ENCODE results near the gene UBE3B. TPM values are rescaled to one million over a fixed set of nuclear protein-coding genes. Genes with fewer than 3 reads are reported as not detected.
A peak's percentile ranks its signal among the peaks of the same experiment; 100 is the strongest.
"Not testable (repeated sequence)": the region's sequence is repeated elsewhere in the genome, so short reads cannot be mapped to it uniquely, and the experiment has no call there.

UBE3B gene
- total RNA-seq, 5 donors from 2014 or later (not counting 1 experiment from before 2014, with no cell fraction given) = 34.4 to 49.9 (median 43.5) TPM

DNA sequence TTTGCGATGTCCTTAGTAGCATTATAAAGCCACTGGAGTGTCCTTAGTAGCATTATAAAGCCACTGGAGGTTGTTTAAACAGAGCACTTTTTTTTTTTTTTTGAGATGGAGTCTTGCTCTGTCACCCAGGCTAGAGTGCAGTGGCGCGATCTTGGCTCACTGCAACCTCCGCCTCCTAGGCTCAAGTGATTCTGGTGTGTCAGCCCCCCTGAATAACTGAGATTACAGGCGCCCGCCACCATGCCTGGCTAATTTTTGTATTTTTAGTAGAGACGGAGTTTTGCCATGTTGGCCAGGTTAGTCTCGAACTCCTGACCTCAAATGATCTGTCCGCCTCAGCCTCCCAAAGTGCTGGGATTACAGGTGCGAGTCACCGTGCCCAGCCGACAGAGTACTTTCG, 37.5 kb upstream of the UBE3B start:
- H3K27ac Mint-ChIP-seq; H3K27ac ChIP-seq (ENCODE audit: low read length); H3K9me3 ChIP-seq; H3K9me3 Mint-ChIP-seq; H3K27me3 ChIP-seq (replicated peaks in 1 of 2; ENCODE audit: control insufficient read depth in 2 of 2, extremely low read depth in 1 of 2, insufficient read depth in 2 of 2, low read length in 1 of 2); ATAC-seq (replicated peaks in 1 of 4); H3K4me1 Mint-ChIP-seq; H3K4me1 ChIP-seq (ENCODE audit: control insufficient read depth in 1 of 2, extremely low read depth in 1 of 2, insufficient read depth in 2 of 2, low read length in 2 of 2); POLR2A ChIA-PET; DNase-seq; H3K36me3 ChIP-seq (ENCODE audit: control insufficient read depth in 2 of 2, extremely low read depth in 1 of 2, insufficient read depth in 1 of 2, low read length in 1 of 2); H3K27me3 Mint-ChIP-seq; H3K4me3 Mint-ChIP-seq; H3K4me3 ChIP-seq (ENCODE audit: control insufficient read depth in 1 of 2, extremely low read depth in 1 of 2, low read length in 1 of 2): not testable (repeated sequence)
- CTCF ChIA-PET = interaction anchor here in 1 of 2 donors (1.3 kb wide), 1 partner anchor 12 kb away, joined by 3 read pairs; no protein-coding TSS in a partner anchor
- 99% methylated on average over 11 of the region's 13 CpGs for WGBS (ENCODE audit: insufficient coverage)
- H3K36me3 Mint-ChIP-seq = peaks cover 15% of the 10 kb centered on the region

DNA sequence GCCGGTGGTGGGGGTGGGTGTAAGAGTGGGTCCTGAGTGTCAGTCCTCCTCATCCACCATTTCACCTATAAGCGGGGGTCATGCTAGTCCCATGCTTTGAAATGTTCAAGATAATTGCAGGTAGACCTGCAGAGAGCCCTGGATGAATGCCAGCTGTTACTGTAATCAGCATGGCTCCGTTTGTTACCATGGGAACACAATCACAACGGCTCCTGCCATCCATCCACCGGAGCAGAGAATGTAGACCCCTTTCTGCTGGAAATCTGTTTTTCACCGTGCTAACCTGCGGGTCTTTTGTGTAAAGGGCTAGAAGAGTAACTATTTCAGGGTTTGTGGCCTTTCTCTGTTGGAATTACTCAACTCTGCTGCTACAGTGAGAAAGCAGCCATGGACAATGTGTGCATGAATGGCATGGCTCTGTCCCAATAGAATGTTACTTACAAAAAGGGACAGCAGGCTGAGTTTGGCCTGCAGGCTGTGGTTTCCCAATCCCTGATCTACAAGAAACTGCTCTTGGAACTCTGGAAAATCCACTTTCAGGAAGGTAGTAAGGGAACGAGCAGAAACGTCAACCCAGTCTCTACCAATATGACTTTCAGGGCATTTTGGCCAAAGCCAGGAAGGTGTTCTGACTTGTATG, 36.5 kb upstream of the UBE3B start:
- ChIA-PET POLR2A (no interaction called here), CTCF (interaction anchor here in 1 of 2 donors (0.6 kb wide), 1 partner anchor 9 kb away, joined by 3 read pairs; no protein-coding TSS in a partner anchor)
- Mint-ChIP-seq H3K36me3 (peaks cover 23% of the 10 kb centered on the region), H3K9me3 (no peaks in the 10 kb centered on the region), H3K27ac (no peak overlapping the region), H3K4me1 (no peaks in the 10 kb centered on the region), H3K27me3 (no peaks in the 10 kb centered on the region), H3K4me3 (no peak overlapping the region)
- no peak overlapping the region for H3K27ac ChIP-seq (ENCODE audit: low read length)
- ATAC-seq (replicated peaks in 1 of 4) (no peak), DNase-seq (no peak)
- H3K4me3 ChIP-seq (ENCODE audit: control insufficient read depth in 1 of 2, extremely low read depth in 1 of 2, low read length in 1 of 2) = no peak overlapping the region
- H3K9me3 ChIP-seq = no peaks in the 10 kb centered on the region
- peaks cover 0 to 4% of the 10 kb centered on the region in 2 donors for H3K36me3 ChIP-seq (ENCODE audit: control insufficient read depth in 2 of 2, extremely low read depth in 1 of 2, insufficient read depth in 1 of 2, low read length in 1 of 2)
- H3K4me1 ChIP-seq (ENCODE audit: control insufficient read depth in 1 of 2, extremely low read depth in 1 of 2, insufficient read depth in 2 of 2, low read length in 2 of 2) = no peaks in the 10 kb centered on the region
- no peaks in the 10 kb centered on the region for H3K27me3 ChIP-seq (replicated peaks in 1 of 2; ENCODE audit: control insufficient read depth in 2 of 2, extremely low read depth in 1 of 2, insufficient read depth in 2 of 2, low read length in 1 of 2)
- WGBS (ENCODE audit: insufficient coverage) = 88% methylated on average over 4 of the region's 9 CpGs

DNA sequence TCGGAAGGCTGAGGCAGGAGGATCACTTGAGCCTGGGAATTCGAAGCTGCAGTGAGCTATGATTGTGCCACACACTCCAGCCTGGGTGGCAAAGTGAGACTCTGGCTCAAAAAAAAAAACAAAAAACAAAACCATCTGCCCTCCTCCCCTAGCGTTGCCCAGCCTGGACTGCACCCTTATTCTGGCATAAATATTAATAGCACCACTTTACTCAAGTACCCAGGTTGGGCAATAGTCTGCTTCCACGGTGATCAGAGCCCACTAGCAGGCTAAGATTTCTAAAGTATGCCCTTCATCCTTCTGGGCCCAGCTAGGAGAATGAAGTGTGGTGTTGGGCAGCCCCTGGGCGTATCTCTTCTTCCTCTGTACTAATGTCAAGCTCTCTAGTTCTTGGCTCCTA, 33.6 kb upstream of the UBE3B start:
- Histone ChIP-seq H3K9me3 (no peaks in the 10 kb centered on the region), H3K4me1 (ENCODE audit: control insufficient read depth in 1 of 2, extremely low read depth in 1 of 2, insufficient read depth in 2 of 2, low read length in 2 of 2) (no peaks in the 10 kb centered on the region), H3K36me3 (ENCODE audit: control insufficient read depth in 2 of 2, extremely low read depth in 1 of 2, insufficient read depth in 1 of 2, low read length in 1 of 2) (peaks cover 6 to 24% of the 10 kb centered on the region in 2 donors), H3K4me3 (ENCODE audit: control insufficient read depth in 1 of 2, extremely low read depth in 1 of 2, low read length in 1 of 2) (no peak overlapping the region), H3K27me3 (replicated peaks in 1 of 2; ENCODE audit: control insufficient read depth in 2 of 2, extremely low read depth in 1 of 2, insufficient read depth in 2 of 2, low read length in 1 of 2) (no peaks in the 10 kb centered on the region), H3K27ac (ENCODE audit: low read length) (no peak overlapping the region)
- 87% methylated on average over 4 of the region's 5 CpGs for WGBS (ENCODE audit: insufficient coverage)
- H3K36me3 Mint-ChIP-seq = peaks cover 29% of the 10 kb centered on the region
- no peak for DNase-seq
- H3K27me3 Mint-ChIP-seq = no peaks in the 10 kb centered on the region
- no peaks in the 10 kb centered on the region for H3K4me1 Mint-ChIP-seq
- no peaks in the 10 kb centered on the region for H3K9me3 Mint-ChIP-seq
- H3K27ac Mint-ChIP-seq = no peak overlapping the region
- ChIA-PET POLR2A (interaction anchor here in 1 of 2 donors (0.7 kb wide), 1 partner anchor 26 kb away, joined by 4 read pairs; no protein-coding TSS in a partner anchor), CTCF (no interaction called here)
- H3K4me3 Mint-ChIP-seq = no peak overlapping the region
- no peak for ATAC-seq (replicated peaks in 1 of 4)

DNA sequence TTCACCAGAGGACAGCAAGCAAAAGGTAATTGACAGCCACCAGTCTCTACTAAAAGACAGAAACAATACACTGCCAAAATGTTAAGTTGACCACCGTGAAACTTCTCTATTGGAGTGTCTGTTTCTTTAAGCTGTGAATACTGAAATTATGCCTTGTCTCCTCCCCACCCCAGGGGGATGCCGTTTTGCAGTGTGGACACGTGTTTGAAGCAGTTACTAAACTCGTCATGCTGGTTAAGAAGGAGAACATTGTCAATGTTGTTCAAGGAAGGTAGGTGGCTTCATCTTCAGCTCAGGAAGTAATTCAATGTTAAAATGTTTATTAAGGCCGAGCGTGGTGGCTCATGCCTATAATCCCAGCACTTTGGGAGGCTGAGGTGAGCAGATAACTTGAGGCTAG, 33.2 kb upstream of the UBE3B start:
- Mint-ChIP-seq H3K27me3 (no peaks in the 10 kb centered on the region), H3K4me1 (no peaks in the 10 kb centered on the region), H3K9me3 (no peaks in the 10 kb centered on the region), H3K36me3 (peaks cover 32% of the 10 kb centered on the region), H3K4me3 (no peak overlapping the region), H3K27ac (no peak overlapping the region)
- 98% methylated on average over 4 of the region's 6 CpGs for WGBS (ENCODE audit: insufficient coverage)
- no peak for DNase-seq
- Histone ChIP-seq H3K36me3 (ENCODE audit: control insufficient read depth in 2 of 2, extremely low read depth in 1 of 2, insufficient read depth in 1 of 2, low read length in 1 of 2) (peaks cover 6 to 25% of the 10 kb centered on the region in 2 donors), H3K4me3 (ENCODE audit: control insufficient read depth in 1 of 2, extremely low read depth in 1 of 2, low read length in 1 of 2) (no peak overlapping the region), H3K27ac (ENCODE audit: low read length) (no peak overlapping the region), H3K4me1 (ENCODE audit: control insufficient read depth in 1 of 2, extremely low read depth in 1 of 2, insufficient read depth in 2 of 2, low read length in 2 of 2) (no peaks in the 10 kb centered on the region), H3K9me3 (no peaks in the 10 kb centered on the region), H3K27me3 (replicated peaks in 1 of 2; ENCODE audit: control insufficient read depth in 2 of 2, extremely low read depth in 1 of 2, insufficient read depth in 2 of 2, low read length in 1 of 2) (no peaks in the 10 kb centered on the region)
- ChIA-PET POLR2A (no interaction called here), CTCF (no interaction called here)
- ATAC-seq (replicated peaks in 1 of 4) = no peak

DNA sequence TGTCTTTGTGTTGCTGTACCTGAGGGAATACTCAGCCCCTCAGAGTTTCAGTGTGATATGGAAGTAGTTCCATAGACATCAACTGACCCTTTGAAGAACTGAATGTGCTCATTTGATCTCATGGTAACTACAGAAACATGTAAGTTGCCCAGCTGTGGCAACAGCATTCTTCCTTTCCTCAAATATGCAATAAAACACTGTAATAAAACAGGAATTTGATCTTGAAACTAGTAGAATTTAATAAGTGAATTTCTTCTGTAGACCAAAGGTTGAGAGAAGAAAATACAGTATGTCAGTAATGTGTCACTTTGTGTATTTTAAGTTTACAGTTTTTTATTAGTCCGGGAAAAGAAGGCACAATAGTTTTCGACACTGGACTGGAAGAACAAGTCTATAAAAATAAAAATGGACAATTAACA, 32.2 kb upstream of the UBE3B start:
- Histone ChIP-seq H3K27ac (ENCODE audit: low read length) (no peak overlapping the region), H3K4me3 (ENCODE audit: control insufficient read depth in 1 of 2, extremely low read depth in 1 of 2, low read length in 1 of 2) (no peak overlapping the region), H3K36me3 (ENCODE audit: control insufficient read depth in 2 of 2, extremely low read depth in 1 of 2, insufficient read depth in 1 of 2, low read length in 1 of 2) (peaks cover 6 to 26% of the 10 kb centered on the region in 2 donors), H3K4me1 (ENCODE audit: control insufficient read depth in 1 of 2, extremely low read depth in 1 of 2, insufficient read depth in 2 of 2, low read length in 2 of 2) (no peaks in the 10 kb centered on the region), H3K9me3 (no peaks in the 10 kb centered on the region), H3K27me3 (replicated peaks in 1 of 2; ENCODE audit: control insufficient read depth in 2 of 2, extremely low read depth in 1 of 2, insufficient read depth in 2 of 2, low read length in 1 of 2) (no peaks in the 10 kb centered on the region)
- ChIA-PET POLR2A (no interaction called here), CTCF (no interaction called here)
- Mint-ChIP-seq H3K27ac (no peak overlapping the region), H3K36me3 (peaks cover 38% of the 10 kb centered on the region), H3K9me3 (no peaks in the 10 kb centered on the region), H3K4me1 (no peaks in the 10 kb centered on the region), H3K4me3 (no peak overlapping the region), H3K27me3 (no peaks in the 10 kb centered on the region)
- DNase-seq = no peak
- WGBS (ENCODE audit: insufficient coverage) = 100% methylated on average over 1 of the region's 2 CpGs
- ATAC-seq (replicated peaks in 1 of 4) = no peak

DNA sequence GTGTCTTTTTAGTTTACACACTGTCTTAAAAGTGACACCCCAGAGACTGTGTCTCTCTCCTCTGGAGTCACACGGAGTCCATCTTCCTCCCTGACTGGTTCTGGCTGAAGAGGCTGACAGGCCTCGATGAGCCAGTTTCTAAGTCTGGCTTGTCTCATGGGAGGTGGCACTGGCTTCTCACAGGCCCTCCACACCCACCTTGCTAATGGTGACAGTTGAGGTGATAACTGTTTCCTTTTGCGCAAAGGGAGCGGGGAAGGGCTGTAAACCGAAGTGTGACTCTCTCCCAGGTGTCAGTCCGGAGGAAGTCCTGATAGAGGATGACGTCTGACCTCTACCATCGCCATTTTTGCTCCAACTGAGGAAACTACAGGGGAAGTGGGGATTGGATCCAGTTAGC, 30.6 kb upstream of the UBE3B start:
- DNase-seq (peak in 3 of 35 experiments; percentile 14 to 25 (median 22)), ATAC-seq (replicated peaks in 1 of 4) (peak in 1 of 4 experiments; percentile 49)
- Mint-ChIP-seq H3K4me3 (no peak overlapping the region), H3K9me3 (no peaks in the 10 kb centered on the region), H3K27me3 (no peaks in the 10 kb centered on the region), H3K4me1 (peaks cover 0 to 3% (median 0%) of the 10 kb centered on the region in 3 donors), H3K27ac (no peak overlapping the region), H3K36me3 (peaks cover 46% of the 10 kb centered on the region)
- no peaks in the 10 kb centered on the region for H3K9me3 ChIP-seq
- 80% methylated on average over 1 of the region's 8 CpGs for WGBS (ENCODE audit: insufficient coverage)
- POLR2A ChIA-PET = interaction anchor here in 1 of 2 donors (0.5 kb wide), 1 partner anchor 1893 kb away, joined by 3 read pairs; no protein-coding TSS in a partner anchor
- H3K4me1 ChIP-seq (ENCODE audit: control insufficient read depth in 1 of 2, extremely low read depth in 1 of 2, insufficient read depth in 2 of 2, low read length in 2 of 2) = peaks cover 0 to 8% of the 10 kb centered on the region in 2 experiments
- no peak overlapping the region for H3K4me3 ChIP-seq (ENCODE audit: control insufficient read depth in 1 of 2, extremely low read depth in 1 of 2, low read length in 1 of 2)
- no peaks in the 10 kb centered on the region for H3K27me3 ChIP-seq (replicated peaks in 1 of 2; ENCODE audit: control insufficient read depth in 2 of 2, extremely low read depth in 1 of 2, insufficient read depth in 2 of 2, low read length in 1 of 2)
- CTCF ChIA-PET = interaction anchor here in 1 of 2 donors (1.0 kb wide), 1 partner anchor 11 kb away, joined by 3 read pairs; no protein-coding TSS in a partner anchor
- peaks cover 12 to 42% of the 10 kb centered on the region in 2 donors for H3K36me3 ChIP-seq (ENCODE audit: control insufficient read depth in 2 of 2, extremely low read depth in 1 of 2, insufficient read depth in 1 of 2, low read length in 1 of 2)
- H3K27ac ChIP-seq (ENCODE audit: low read length) = no peak overlapping the region
